Measurements from ENCODE around the gene PKP1.

Gene PKP1

GRCh38 chr1:201354901-201355295 lies 71.6 kb downstream of the PKP1 start:
- DNase-seq: no peak

- DNase-seq: no peak
Observed at GRCh38 chr1:201355471-201355870, 72.2 kb downstream of the PKP1 start.

DNA sequence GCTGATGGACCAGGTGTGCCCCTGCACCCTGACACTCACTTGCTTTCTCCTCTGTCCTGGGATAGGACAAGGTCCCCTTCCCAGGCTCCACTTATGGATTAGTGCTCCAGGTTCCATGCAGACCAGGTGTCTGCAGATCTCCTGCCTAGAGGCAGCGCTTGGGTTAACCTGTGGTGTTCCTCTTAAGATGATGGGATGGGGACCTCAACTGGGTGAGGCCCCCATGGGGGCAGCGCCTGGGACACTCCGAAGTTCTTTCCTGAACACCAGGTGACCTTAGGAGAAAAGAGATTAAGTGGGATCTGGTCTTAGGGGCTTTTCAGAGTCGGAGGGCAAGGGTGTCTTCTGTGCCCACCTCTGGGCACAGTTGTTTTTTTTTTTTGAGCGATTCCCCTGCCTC lies 72.9 kb downstream of the PKP1 start:
- no peak for DNase-seq

- DNase-seq: no peak
Observed at GRCh38 chr1:201356701-201357100, 73.4 kb downstream of the PKP1 start.

DNA sequence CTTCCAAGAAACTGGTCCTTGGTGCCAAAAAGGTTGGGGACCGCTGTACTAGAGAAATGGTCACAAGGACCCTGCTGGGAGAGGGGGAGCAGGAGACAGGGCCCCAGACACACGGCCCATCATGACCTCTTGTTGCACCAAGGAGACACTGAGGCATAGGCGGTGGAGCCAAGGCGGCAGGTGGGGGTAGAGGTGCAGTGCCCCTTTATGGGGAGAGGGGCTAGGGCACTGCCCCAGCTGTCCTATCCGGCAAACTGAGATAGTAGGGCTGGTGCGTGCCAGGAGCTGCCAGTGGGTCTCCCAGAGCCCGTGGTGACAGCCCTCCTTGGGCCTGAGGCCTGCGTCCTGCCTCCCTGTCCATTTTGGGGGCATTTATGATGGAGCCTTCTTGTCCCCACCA lies 73.9 kb downstream of the PKP1 start:
- DNase-seq: no peak

DNA sequence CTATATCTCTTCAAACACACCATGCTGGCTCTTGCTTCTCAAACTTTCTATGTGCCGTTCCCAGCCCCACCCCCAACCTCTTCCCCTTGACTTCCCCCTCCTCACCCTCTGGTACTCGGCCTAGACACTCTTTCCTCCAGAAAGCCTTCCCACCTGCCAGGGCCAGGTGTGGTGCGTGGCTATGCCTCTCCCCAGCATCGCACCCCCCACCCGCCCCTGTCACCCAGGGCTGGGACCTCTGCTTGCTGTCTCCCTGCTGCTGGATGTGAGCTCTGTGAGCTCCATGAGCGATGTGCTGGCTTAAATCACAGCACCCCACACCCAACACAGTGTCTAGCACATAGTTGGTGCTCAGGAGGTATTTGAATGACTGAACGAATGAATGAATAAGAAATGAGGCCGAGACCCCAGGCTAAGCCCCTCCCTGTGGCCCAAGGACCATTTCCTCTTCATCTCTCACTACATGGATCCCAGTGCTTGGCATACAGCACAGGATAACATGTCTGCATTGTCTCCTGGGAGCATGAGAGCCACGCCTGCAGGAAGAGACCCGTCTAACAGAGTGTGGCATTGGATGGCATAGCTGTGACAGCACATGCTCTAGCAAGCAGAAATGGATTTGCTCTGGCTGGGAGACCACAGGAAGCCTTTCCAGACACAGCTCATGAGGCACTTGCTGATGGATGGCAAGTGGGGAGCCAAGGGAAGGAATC lies 74.5 kb downstream of the PKP1 start:
- DNase-seq: no peak

DNA sequence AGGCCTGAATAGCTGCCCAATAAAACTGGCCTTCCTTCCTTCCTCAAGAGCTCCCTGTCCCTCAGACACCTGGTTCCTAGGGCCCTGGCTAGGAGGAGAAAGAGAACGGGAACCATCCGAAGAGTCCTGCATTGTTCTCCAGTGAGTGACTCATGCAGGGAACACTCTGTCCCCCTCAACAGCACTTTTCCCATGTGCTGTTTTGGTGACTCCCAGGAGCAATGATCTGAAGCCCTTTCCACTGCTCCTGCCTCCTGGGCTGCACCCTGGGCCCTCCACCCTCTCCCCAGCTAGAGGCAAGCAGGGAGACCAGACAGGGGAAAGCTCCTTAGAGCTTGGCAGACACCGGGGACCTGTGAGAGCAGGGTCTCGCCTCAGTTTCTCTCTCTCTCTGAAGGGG lies 75.3 kb downstream of the PKP1 start:
- DNase-seq: no peak

GRCh38 chr1:201359031-201359872 lies 75.9 kb downstream of the PKP1 start:
- no peak for DNase-seq

DNA sequence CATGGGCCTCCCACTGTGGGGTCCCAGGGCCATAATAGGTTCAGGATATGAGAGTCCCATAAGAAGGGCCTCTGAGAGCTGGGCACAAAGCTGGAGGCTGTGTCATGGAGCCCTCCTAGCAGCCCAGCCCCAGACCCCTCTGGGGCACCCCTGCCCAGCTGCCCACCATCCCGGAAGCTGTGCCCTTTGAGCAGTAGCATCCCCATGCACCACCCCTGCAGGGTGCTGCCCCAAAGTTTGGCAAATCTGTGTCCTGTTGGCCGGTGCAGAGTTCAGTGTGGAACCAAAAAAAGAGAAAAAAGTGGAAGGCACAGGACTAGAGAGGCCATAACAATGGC lies 76.5 kb downstream of the PKP1 start:
- no peak for DNase-seq

- DNase-seq: no peak
Observed at GRCh38 chr1:201360486-201360885, 77.2 kb downstream of the PKP1 start.

- no peak for DNase-seq
Observed at GRCh38 chr1:201360901-201361651, 77.8 kb downstream of the PKP1 start.

DNA sequence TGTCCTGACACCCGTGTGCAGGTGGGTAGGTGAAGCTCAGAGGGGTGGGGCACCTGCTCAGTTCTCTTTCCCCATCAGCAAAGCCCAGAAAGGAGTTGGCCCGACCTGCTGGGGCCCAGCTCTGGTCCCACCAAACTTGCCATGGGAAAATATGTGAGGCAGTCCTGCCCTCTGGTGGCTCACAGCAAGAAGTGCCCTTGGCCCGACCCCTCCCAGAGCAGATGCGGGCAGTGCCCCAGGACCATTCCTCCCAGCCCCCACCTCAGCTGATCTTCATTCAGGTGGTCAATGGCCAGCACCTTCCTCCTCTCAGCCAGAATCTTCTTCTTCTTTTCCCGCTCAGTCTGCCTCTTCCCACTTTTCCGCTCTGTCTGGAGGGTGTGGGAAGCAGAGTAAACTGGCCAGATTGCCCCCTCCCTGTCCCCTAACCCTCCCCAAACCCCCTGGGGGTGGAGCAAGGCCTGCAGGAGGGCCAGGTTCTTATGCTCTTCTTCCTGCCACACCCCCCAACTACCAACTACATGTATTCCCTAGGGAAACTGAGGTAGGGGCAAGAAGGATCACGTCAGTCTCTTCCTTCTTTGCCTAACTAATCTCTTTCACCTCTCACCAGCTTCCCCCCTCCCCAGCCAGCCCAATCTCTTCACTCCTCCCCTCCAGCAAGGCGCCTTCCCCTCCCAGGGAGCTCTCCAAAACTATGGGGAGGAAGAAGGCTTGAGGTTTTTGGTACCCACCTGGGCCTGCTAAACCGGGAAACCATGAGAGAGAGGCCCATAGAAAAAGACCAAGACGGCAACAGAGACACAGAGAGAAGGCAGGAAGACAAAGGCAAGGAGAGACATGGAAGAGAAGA lies 78.6 kb downstream of the PKP1 start:
- peak in 1 of 2 donors; percentile 24 for DNase-seq

- DNase-seq: no peak
Observed at GRCh38 chr1:201362906-201363305, 79.6 kb downstream of the PKP1 start.

- DNase-seq: no peak
Observed at GRCh38 chr1:201363467-201363866, 80.2 kb downstream of the PKP1 start.

DNA sequence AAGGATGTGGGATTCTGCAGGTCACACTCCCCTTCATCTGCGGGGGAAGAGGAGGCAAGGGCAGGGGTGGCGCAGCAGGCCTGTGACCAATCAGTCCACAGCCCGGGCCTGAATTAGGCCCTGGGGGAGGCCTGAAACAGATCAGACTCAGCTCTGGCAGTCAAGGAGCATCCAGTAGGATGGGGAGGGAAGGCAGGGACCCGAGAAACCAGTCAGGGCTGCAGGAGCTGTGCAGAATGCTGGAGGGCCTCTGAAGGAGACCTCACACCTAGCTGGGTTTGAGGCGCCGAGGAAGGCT lies 81.5 kb downstream of the PKP1 start:
- no peak for DNase-seq

DNA sequence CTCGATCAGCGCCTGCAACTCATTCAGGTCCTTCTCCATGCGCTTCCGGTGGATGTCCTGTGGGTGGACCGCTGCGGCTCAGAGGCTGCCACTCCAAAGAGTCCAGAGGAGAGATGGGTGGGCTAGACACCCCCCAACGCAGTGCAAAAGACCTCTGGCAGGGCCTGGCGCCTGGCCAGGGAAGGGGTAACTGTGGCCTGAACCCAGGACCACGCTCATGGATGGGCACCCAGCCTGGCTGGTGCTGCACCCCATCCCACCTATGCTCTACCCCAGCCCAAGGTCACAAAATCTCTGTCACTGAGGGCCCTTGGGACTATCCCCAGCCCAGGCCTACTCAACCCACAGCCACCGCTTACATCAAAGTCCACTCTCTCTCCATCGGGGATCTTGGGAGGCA lies 81.9 kb downstream of the PKP1 start:
- no peak for DNase-seq

- DNase-seq: no peak
Observed at GRCh38 chr1:201366696-201367095, 83.4 kb downstream of the PKP1 start.

DNA sequence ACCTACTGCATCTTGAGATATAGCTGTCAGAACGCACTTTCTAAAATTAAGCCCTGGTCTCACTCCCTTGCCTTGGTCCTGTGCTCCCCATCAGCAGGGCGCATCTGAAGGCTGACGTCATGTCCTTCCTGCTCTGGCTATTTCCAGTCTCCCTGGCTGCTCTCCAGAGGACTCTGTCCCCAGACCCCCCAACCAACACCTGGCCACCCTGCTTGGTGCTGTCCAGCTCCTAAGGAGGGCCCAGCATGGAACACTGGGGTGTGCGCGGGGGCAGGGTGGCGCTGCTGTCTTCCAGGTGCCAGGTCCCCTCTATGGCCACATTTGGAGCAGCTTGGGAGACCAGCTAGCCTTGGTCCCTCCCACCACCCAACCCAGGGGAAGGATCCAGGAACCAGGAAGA lies 85.9 kb downstream of the PKP1 start:
- DNase-seq: no peak

DNA sequence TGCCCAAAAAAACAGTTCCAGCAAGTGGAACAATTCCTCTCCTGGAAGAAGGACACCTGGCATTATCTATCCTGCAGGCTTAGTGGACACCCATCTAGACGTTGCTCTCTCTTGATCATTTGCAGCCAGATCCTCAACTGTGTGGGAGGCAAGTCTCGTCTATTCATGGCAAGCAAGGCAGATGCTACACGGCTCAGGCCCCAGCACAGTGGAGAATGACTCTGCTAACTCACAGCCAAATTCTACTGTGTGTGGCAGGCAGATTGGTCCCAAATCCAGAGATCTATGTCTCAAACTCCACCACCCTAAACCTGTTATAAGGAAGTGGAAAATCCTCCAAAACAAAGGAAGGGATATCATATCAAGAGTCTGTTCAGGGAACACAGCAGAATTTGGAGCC lies 87.2 kb downstream of the PKP1 start:
- no peak for DNase-seq

GRCh38 chr1:201371276-201371675 lies 88.0 kb downstream of the PKP1 start:
- DNase-seq: no peak

DNA sequence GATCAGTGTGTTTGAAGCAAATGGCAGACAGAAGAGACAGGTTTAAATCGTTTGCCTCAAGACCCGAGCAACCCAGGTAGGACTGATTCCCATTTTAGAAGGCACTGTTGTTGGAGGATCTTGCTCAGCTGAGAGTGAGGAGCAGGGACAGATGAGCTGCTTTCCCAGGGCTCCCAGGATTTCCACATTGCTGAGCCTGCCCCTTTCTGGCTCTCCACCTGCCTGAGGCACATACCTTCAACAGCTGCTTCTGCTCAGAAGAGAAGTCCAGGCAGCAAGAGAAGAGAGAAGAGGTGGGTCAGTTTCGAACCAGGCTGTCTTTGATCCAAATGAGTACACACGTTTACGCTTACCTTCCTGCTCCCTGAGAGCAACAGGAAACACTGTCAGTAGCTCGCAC lies 88.5 kb downstream of the PKP1 start:
- DNase-seq: no peak

- no peak for DNase-seq
Observed at GRCh38 chr1:201374364-201374763, 91.1 kb downstream of the PKP1 start.

GRCh38 chr1:201375169-201375568 lies 91.9 kb downstream of the PKP1 start:
- no peak for DNase-seq
